Neural cell (in vitro differentiated cells): ENCODE data around the gene PRDM11.

Experiments
- CTCF ChIP-seq: fragments of 450-650 bp; IDR thresholded peaks from 2 replicates; pipeline ENCODE4 v1.5.1; 2014; ENCODE audit warnings: antibody characterized with exemption, mild to moderate bottlenecking, moderate library complexity; ENCODE audit not compliant: poor library complexity, severe bottlenecking
- EP300 ChIP-seq: fragments of 450-650 bp; conservative IDR thresholded peaks from 2 replicates; pipeline ENCODE4 v1.6.1; 2014; ENCODE audit warnings: antibody characterized with exemption, mild to moderate bottlenecking, moderate library complexity; ENCODE audit not compliant: poor library complexity, severe bottlenecking
- EZH2 ChIP-seq: fragments of 200-600, 300-800 bp; shearing (Covaris generic), sonication (generic); IDR thresholded peaks from 2 replicates; pipeline ENCODE4 v1.6.1; 2014; ENCODE audit warnings: antibody characterized with exemption, low read length, borderline replicate concordance, mild to moderate bottlenecking; ENCODE audit not compliant: insufficient read depth, poor library complexity, severe bottlenecking
- MXI1 ChIP-seq: fragments of 450-650 bp; conservative IDR thresholded peaks from 2 replicates; pipeline ENCODE4 v1.6.1; 2014; ENCODE audit warnings: antibody characterized with exemption, mild to moderate bottlenecking; ENCODE audit not compliant: poor library complexity, severe bottlenecking
- POLR2AphosphoS5 ChIP-seq: IDR thresholded peaks from 2 replicates; pipeline ENCODE4 v1.6.1; 2012
- SMC3 ChIP-seq: fragments of 450-650 bp; conservative IDR thresholded peaks from 2 replicates; pipeline ENCODE4 v1.6.1; 2014; ENCODE audit warnings: antibody characterized with exemption, mild to moderate bottlenecking, moderate library complexity; ENCODE audit not compliant: poor library complexity
- TAF1 ChIP-seq: IDR thresholded peaks from 2 replicates; pipeline ENCODE4 v1.6.1; 2012; ENCODE audit warnings: low read depth

DNA sequence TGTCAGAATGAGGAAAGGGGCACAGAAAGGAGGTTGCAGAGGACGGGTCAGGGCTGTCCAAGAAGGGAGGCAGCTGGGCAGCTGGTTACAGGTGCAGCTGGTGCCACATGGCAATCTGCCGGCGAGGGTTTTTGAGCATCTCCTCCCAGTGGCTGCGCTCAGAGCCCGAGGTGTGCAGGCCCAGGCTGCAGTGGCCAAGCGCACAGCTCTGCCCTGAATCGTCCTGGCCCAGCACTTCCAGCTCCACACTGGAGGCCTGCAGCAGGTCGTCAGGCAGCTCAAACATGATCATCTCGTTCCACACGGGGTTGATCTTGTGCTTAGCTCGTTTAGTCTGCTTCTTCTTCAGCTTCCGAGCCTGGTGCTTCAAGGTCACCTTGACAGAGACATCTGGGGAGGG is 97.5 kb downstream of the PRDM11 start:
- no peak for TF ChIP-seq SMC3
- no peak for TF ChIP-seq CTCF
- TF ChIP-seq POLR2AphosphoS5 = no peak
- no peak for TF ChIP-seq EZH2
- no peak for TF ChIP-seq TAF1
- no peak for TF ChIP-seq EP300
- TF ChIP-seq MXI1 = no peak
